GM21529 (cell line): Measurements from ENCODE around the gene EIF4E1B.
A peak's percentile ranks its signal among the peaks of the same experiment; 100 is the strongest.

ENCODE experiments used
- ATAC-seq: cut with Tn5 transposase; IDR thresholded peaks from one replicate; pipeline ENCODE4 v1.9.1; 2021; ENCODE audit not compliant: unreplicated experiment

EIF4E1B gene

GRCh38 chr5:176644878-176645670 lies 14.6 kb downstream of the EIF4E1B start:
- no peak for ATAC-seq

DNA sequence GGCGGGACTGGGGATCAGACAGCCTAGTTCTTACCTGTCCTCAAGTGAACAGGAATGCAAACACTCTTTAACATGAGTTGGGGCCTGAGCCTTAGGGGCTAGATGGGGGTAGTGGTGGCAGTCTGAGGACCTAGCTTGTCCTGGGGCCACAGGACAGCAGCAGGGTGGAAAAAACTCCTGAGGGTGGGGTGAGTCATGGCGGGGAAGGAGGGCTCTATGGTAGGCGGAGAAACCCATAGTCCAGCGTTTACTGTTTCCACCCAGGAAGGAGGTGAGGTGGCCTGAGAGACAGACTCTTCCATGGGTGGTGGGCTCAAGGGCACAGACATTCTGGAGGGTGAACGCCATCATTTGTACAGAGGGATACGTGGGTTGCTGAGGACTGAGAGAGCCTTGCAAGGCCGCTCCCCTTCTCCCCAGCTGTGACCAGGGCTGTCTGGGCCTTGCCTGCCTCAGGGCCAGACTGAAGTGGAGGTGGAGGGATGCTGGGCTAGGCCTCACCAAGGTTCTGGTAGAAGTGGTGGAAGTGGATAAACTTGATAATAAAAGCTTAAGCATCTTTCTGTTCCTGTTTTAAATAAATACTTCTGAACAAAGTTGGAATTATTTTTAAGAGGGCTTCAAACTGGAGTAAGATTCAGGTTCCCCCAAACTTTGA lies 15.7 kb downstream of the EIF4E1B start:
- ATAC-seq, result no peak

- no peak for ATAC-seq
These were observed 16.2 kb downstream of the EIF4E1B start for GRCh38 chr5:176646707-176647029.

DNA sequence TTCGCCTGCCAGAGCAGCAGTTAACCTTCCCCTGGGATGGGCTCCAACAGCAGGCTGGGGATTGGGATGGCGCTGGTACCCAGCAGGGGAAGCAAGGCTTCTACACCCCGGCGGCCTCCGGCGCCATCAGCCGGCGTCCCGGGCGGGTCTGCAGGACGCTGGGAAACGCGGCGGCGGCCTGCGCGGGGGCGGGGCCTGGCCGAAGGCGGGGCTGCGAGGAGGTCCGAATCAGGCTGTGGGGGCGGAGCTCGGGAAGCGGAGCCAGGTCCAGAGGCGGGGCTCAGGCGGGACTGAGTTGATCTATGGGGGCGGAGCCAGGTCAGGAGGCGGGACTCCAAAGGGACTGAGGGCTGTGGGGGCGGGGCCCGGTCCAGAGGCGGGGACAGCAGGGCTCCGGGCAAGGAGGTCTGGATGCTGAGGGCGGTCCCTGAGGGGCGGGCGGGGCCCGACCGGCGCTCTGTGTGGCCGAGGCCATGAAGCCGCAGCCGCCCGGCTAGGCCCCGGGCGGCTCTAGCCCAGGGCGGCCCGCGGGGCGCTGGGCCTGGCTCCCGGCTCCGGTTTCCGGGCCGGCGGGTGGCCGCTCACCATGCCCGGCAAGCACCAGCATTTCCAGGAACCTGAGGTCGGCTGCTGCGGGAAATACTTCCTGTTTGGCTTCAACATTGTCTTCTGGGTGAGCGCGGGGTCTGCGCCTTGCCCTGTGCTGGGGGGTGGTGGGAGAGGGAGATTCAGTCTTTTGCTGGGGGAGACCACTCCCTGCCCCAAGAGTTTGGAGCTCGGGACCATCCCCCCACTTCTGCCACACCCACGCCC lies 16.8 kb downstream of the EIF4E1B start, which contains the start of gene TSPAN17:
Gene TSPAN17 (plus strand): TSS at position 455 of the 813 bp plus-strand sequence. CDS start 132 bp downstream, at position 587.
- peak; percentile 95 for ATAC-seq

- ATAC-seq, result no peak
These were observed 17.5 kb downstream of the EIF4E1B start for GRCh38 chr5:176647843-176648473.

DNA sequence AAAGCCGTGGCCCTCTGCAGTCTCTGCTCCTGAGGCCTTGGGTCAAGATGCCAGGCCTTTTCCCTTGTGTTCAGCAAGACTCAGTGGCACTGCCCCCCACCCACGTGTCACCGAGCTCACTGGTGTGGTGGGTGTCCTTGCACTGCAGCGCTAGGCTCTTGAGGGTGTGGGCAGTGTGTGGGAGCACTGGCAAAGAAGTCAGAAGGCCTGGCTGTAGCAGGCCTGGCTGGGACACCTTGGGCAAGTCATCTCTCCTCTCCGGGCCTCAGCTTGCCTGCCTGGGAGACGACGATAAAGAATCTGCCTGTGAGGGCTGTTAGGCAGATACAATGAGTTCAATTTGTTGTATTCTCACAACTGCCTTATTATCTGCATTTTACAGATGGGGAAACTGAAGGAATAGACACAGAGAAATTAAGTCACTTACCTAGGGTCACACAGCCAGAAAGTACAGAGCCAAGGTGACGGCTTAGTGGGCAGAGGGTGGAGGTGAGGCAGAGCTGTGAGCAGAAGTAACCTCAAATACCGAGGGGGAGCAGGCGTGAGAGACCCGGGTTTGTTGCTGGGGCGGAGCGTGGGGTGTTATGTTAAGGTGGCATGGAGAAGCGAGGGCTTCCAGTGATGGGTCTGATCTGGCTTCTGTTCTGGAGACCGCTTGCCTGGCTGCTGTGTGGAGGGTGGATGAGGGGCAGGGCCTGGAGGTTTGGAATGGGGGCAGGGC lies 18.2 kb downstream of the EIF4E1B start:
- no peak for ATAC-seq

DNA sequence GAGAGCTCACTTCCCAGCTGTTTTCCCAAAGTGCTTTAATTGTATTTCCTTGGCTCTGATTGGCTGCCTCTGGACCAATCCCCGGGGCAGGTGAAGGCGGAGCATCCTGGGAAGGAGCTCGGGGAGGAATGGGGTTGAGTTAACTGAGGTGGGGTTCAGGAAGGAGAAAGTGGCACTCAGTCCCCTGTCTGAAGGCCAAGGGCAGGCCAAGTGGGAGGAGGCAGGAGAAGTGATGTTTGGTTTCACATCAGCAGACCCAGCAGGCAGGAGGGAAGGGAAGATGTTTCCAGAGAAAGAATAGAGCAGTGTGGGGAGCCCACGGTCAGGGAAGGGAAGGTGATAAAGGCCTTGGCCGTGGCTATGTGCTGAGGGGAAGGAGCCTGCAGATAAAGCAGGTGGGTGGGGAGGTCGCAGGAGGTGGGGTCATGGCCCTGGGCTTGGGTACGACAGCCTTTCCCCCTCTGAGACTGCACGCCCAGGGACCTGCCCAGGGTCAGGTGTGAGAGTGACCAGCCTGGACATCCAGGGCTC lies 19.9 kb downstream of the EIF4E1B start:
- ATAC-seq, result no peak

DNA sequence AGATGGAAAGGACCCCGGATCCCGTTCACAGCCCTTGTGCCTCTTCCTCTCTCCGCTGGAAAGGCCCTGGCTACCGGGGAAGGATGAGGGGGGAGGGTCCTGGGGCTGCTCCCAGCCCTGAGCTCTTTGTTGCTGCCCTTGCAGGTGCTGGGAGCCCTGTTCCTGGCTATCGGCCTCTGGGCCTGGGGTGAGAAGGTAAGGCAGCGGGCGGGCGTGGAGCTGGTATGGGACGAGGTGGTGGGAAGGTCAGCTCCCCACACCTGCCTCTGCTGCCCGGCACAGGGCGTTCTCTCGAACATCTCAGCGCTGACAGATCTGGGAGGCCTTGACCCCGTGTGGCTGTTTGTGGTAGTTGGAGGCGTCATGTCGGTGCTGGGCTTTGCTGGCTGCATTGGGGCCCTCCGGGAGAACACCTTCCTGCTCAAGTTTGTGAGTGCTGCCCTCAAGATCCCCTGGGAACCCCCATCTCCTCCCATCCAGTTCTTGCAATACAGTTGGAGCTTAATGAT lies 21.1 kb downstream of the EIF4E1B start:
- no peak for ATAC-seq

- no peak for ATAC-seq
These were observed 21.7 kb downstream of the EIF4E1B start for GRCh38 chr5:176652136-176652535.

DNA sequence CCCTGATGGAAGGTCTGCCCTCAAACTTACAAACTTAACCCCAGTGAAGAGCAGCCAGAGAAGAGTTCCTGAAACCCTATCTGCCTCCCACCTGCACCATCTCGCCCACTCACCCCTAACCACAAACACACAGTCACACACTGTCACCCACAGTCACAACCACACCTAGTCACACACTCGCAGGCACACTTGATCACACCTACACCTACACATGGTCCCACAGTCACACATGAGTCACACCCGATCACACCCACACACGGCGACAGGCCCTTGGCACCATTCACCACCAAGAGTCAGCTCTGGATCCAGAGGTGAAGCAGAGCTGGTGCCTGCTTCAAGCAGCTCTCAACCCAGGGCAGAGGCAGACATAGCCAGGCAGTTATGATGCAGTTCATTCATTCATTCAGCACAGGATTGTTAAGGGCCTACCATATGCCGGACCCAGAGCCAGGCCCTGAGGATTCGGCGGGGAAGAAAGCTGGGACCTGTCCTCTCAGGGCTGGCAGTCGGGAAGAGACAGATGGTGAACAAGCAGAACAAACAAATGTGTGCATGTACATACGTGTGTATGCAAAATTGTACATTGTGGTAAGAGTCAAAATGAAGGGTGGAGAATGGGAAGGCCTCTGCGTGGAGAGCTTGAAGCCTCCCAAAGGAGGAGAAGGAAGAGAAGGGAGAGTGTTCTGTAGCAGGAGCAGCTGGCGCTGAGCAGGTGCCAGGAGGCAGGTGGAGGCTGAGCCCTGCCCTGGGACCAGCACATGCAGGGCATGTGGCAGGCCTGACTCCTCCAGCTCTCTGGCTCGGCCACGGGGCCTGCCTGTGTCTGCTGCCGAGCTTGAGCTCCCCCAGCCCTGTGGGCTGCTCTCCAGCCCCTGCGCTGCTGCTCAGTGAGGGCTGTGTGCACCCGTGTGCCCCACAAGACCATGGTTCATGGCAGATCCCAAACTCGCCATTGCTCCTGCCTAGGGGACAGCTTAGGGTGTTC lies 23.2 kb downstream of the EIF4E1B start:
- no peak for ATAC-seq

DNA sequence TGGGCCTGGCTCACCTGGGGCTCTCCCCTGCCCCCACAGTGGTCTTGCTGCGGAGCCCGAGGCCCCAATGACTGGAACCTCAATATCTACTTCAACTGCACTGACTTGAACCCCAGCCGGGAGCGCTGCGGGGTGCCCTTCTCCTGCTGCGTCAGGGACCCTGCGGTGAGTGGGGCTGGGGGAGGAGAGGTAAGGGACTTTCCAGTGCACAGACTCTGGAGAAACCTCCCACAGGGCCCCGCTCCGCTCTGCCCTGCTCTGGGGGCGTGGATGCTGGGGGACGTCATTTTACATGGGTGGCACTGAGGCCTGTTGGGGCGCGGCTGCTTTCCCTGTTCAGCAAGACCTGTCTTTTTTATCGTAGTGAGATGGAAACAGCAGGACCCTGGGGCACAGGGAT lies 24.4 kb downstream of the EIF4E1B start:
- ATAC-seq, result no peak

DNA sequence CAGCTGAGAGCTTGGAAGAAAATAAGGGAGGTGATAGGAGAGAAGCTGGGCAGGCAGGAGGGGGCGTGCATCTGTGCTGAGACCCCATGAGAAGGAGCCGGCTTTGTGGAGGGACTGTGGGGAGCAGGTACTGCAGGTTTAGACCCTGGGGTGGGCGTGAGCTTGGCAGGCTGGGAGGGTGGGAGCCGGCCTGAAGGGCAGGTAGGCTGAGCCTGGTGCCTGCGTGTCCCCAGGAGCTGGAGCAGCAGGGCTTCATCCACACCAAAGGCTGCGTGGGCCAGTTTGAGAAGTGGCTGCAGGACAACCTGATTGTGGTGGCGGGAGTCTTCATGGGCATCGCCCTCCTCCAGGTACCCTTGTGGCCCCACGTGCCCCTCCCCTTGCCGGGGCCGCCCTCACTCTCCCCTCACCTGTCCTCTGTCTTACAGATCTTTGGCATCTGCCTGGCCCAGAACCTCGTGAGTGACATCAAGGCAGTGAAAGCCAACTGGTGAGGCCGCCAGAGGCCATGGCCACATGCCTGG lies 26.1 kb downstream of the EIF4E1B start:
- no peak for ATAC-seq

- ATAC-seq, result peak; percentile 54
These were observed 27.6 kb downstream of the EIF4E1B start for GRCh38 chr5:176658007-176658599.

DNA sequence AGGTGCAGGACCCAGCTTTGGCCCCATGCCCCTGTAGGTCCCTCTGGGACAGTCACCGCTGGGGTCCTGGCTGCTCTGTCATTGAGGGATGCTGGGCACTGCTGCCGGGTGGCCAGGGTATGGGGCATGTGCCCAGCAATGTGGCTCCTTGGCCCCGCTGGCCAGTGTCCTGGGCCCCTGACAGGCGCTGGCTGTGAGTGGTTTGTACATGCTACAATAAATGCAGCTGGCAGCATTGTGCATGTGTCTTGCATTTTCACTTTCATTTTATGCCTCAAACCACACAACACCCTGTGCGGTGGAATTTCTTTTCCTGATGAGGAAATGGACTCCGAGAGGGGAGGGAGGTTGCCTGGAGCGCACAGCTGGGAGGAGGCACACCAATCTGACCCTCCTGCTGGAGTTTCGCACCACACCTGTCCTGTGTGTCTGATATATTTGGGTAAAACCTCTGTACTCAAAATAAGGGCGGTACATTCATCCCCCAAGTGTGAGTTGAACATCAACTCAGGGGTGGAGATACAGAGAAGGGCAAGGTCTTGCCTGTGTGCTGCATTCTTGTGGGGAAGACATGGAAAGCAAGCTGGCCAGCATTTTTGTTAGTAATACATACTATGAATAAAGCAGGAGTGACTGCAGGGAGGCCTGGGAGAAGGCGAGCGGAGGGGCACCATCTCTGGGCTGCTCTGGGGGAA lies 28.5 kb downstream of the EIF4E1B start:
- no peak for ATAC-seq

DNA sequence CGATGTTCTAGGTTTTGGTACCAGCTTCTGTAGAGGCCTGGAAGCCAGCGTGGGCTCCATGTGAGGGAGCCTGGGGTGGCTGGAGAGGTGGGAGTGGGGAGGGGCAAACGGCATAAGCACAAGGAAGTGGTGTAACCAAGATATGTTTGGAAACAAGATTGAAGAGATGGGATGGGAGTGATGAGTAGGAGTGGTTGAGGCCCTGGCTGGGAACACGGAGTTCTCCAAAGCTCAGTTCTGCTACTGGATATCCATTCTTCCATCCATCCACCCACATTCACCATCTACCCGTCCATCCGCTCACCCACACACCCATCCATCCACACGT lies 29.0 kb downstream of the EIF4E1B start:
- ATAC-seq, result no peak

GRCh38 chr5:176659860-176660461 lies 29.5 kb downstream of the EIF4E1B start:
- no peak for ATAC-seq

- peak; percentile 23 for ATAC-seq
These were observed 30.0 kb downstream of the EIF4E1B start for GRCh38 chr5:176660530-176660859.
